Endodermal cell (in vitro differentiated cells): Measurements from ENCODE around the gene CDC6. TPM values are rescaled to one million over a fixed set of nuclear protein-coding genes. Genes with fewer than 3 reads are reported as not detected.

ENCODE experiments used
- DNase-seq: peaks from one replicate; pipeline ENCODE4 v3.0.0-alpha.2; 2017
- H3K27ac ChIP-seq: 2 replicates; pipeline ENCODE4 v1.5.1; 2013; ENCODE audit warnings: mild to moderate bottlenecking, low read depth, low read length, moderate library complexity
- H3K27me3 ChIP-seq: 2 replicates; pipeline ENCODE4 v1.6.1; 2013; ENCODE audit warnings: mild to moderate bottlenecking, low read length, moderate library complexity; ENCODE audit not compliant: insufficient read depth, control insufficient read depth, poor library complexity, severe bottlenecking
- H3K36me3 ChIP-seq: 2 replicates; pipeline ENCODE4 v1.7.0; 2013; ENCODE audit warnings: mild to moderate bottlenecking, low read length, moderate library complexity; ENCODE audit not compliant: control insufficient read depth, insufficient read depth
- H3K4me1 ChIP-seq: one replicate; pipeline ENCODE4 v1.7.0; 2013; ENCODE audit warnings: low read length; ENCODE audit not compliant: control insufficient read depth, insufficient read depth
- H3K4me3 ChIP-seq: 2 replicates; pipeline ENCODE4 v1.5.1; 2013; ENCODE audit warnings: mild to moderate bottlenecking, low read length, moderate library complexity
- H3K9ac ChIP-seq: 2 replicates; pipeline ENCODE4 v1.6.1; 2013; ENCODE audit warnings: mild to moderate bottlenecking, low read length, moderate library complexity; ENCODE audit not compliant: poor library complexity, severe bottlenecking; ENCODE audit errors: extremely low read depth
- H3K9me3 ChIP-seq: 2 replicates; pipeline ENCODE4 v1.6.1; 2013; ENCODE audit warnings: mild to moderate bottlenecking, low read length, moderate library complexity; ENCODE audit not compliant: control insufficient read depth
- H3K27ac Mint-ChIP-seq: 2 replicates; pipeline ENCODE4 v1.8.0; 2020; ENCODE audit warnings: mixed read lengths
- H3K27me3 Mint-ChIP-seq: 2 replicates; pipeline ENCODE4 v1.8.0; 2021; ENCODE audit warnings: mild to moderate bottlenecking, mixed read lengths; ENCODE audit not compliant: insufficient read depth
- H3K36me3 Mint-ChIP-seq: 2 replicates; pipeline ENCODE4 v1.8.0; 2020; ENCODE audit warnings: low read depth, mixed read lengths
- H3K4me1 Mint-ChIP-seq: 2 replicates; pipeline ENCODE4 v1.8.0; 2020; ENCODE audit warnings: mixed read lengths
- H3K4me3 Mint-ChIP-seq: 2 replicates; pipeline ENCODE4 v1.8.0; 2020; ENCODE audit warnings: mild to moderate bottlenecking, moderate library complexity, mixed read lengths
- H3K9me3 Mint-ChIP-seq: 2 replicates; pipeline ENCODE4 v1.8.0; 2020; ENCODE audit warnings: mild to moderate bottlenecking, mixed read lengths
- WGBS, 2 experiments: methylation state at CpG; one replicate each; pipeline versions ENCODE4 v1.1.5 to v1.1.7; 2013; ENCODE audit warnings: missing lambda C conversion rate in 2 of 2, mixed read lengths in 1 of 2; ENCODE audit not compliant: insufficient coverage in 1 of 2, insufficient read length in 1 of 2; 5-methylcytosine and 5-hydroxymethylcytosine counted together
- total RNA-seq, 2 donors: library from RNA; stranded (reverse); fragmentation: NEBNext Ultra II Directional in 1 of 2; extraction: Animal tissue kit (Norgen Biotek cat#: 25700) in 1 of 2; gene quantifications; 2 replicates in 1 of 2; 3 replicates in 1 of 2; pipeline ENCODE4 v1.2.1, GENCODE V29; 2021
- TF ChIP-seq, protein P1 (sequence below): fragments of 200-600 bp; sonication (generic); conservative IDR thresholded peaks from 2 replicates; pipeline ENCODE4 v1.5.0; 2021; ENCODE audit warnings: antibody characterized with exemption, mild to moderate bottlenecking

The CDC6 gene
- total RNA-seq, 2 donors from 2014 or later: 88.4 to 95.4 TPM

DNA sequence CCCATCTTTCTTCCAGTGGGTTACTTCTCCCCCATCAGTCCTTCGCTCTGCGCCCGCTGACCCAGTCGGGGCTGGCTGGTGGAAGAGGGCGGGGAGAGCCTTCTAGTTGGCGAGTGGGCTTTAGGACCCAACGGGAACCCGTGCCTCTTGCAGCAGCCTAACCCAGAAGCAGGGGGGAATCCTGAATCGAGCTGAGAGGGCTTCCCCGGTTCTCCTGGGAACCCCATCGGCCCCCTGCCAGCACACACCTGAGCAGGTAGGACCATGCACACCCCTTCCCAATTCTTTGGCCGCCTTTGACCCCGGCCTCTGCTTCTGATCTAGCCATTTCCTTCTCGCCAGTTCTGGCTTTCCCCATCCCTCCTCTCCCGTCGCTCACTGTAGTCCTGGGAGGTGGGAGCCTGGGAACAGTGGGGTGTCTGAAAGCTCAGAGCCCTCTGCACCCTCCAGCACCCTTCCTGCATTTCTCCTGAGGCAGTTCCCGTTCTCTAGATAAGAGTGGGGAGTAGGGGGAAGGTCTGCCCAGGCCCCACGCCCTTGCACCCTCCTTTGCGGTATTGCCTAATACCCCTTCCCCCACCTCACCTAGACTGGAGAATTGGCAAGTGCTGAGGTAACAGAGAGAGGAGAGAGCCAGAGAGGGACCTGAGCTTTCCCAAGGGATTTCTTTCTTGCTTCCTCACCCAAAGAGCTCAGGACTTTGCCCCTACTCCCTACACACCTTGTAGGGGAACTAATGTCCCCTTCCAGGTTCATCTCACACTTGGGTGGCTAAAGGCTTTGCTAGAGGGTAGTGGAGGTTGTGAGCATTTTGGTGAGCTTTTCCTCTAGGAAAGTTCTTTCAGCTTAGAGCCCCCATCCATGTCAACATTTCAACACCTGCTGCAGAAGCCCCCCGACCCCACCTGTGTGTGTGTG is 21.6 kb downstream of the CDC6 start, which contains the start of gene RARA:
RARA (plus strand) TSS at position 150 of the 918 bp plus-strand sequence. CDS start 22,039 bp downstream, outside the sequence.
- Histone ChIP-seq H3K9ac (no peak within 1 kb of the TSS), H3K27ac (no peak within 1 kb of the TSS), H3K36me3 (peaks cover 2% of the 10 kb centered on the region), H3K4me1 (peaks cover 31% of the 10 kb centered on the region), H3K9me3 (no peaks in the 10 kb centered on the region), H3K4me3 (peak within 1 kb of the TSS; percentile 96), H3K27me3 (no peaks in the 10 kb centered on the region)
- no peak within 1 kb of the TSS for H3K4me3 Mint-ChIP-seq
- DNase-seq: peak; percentile 96
- H3K9me3 Mint-ChIP-seq: no peaks in the 10 kb centered on the region
- H3K27me3 Mint-ChIP-seq: peaks cover 3% of the 10 kb centered on the region
- WGBS, 2 experiments: 0 to 7% methylated on average over 6 to 15 of the region's 20 CpGs
- TF ChIP-seq, protein P1, sequence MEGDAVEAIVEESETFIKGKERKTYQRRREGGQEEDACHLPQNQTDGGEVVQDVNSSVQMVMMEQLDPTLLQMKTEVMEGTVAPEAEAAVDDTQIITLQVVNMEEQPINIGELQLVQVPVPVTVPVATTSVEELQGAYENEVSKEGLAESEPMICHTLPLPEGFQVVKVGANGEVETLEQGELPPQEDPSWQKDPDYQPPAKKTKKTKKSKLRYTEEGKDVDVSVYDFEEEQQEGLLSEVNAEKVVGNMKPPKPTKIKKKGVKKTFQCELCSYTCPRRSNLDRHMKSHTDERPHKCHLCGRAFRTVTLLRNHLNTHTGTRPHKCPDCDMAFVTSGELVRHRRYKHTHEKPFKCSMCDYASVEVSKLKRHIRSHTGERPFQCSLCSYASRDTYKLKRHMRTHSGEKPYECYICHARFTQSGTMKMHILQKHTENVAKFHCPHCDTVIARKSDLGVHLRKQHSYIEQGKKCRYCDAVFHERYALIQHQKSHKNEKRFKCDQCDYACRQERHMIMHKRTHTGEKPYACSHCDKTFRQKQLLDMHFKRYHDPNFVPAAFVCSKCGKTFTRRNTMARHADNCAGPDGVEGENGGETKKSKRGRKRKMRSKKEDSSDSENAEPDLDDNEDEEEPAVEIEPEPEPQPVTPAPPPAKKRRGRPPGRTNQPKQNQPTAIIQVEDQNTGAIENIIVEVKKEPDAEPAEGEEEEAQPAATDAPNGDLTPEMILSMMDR: no peak
- H3K27ac Mint-ChIP-seq: peak within 1 kb of the TSS; percentile 52
- H3K36me3 Mint-ChIP-seq: no peaks in the 10 kb centered on the region
- H3K4me1 Mint-ChIP-seq: peaks cover 33% of the 10 kb centered on the region

DNA sequence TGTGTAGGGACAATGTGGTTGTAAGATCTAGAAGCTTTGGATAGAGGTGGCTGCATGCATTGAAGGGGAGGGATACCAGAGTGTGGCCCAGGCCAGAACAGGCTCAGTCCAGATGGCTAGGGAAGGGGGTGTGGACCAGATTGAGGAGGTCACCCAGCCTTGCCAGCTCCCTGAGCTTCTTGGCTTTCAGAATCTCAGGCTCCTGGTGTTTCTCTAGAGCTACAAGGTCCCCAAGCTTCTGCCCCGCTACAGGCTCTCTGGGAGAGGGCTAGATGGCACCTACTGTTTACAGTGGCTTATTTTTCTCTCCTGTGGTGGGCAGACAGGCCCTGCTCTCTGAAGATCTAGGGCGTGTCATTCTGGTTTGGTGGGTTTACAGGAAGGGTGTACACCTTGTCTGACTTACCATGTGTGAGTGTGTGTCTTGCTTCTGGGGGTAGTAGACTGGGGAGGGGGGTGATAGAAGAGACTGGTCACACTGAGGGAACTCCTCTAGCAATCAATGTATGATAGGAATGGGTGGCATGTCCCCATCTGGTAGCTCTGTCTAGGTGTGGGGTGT is 22.4 kb downstream of the CDC6 start:
- 91% methylated on average over 2 of the region's 2 CpGs; no CpG with 5 or more reads in 1 of the 2 experiments for WGBS, 2 experiments
- Histone ChIP-seq H3K36me3 (no peaks in the 10 kb centered on the region), H3K9ac (no peak overlapping the region), H3K4me3 (peak overlapping the region; percentile 96), H3K27me3 (no peaks in the 10 kb centered on the region), H3K4me1 (peaks cover 31% of the 10 kb centered on the region), H3K27ac (no peak overlapping the region), H3K9me3 (no peaks in the 10 kb centered on the region)
- TF ChIP-seq, protein P1: no peak
- Mint-ChIP-seq H3K4me3 (no peak overlapping the region), H3K27me3 (peaks cover 3% of the 10 kb centered on the region), H3K9me3 (no peaks in the 10 kb centered on the region), H3K27ac (peak overlapping the region; percentile 52), H3K36me3 (no peaks in the 10 kb centered on the region), H3K4me1 (peaks cover 30% of the 10 kb centered on the region)
- no peak for DNase-seq

DNA sequence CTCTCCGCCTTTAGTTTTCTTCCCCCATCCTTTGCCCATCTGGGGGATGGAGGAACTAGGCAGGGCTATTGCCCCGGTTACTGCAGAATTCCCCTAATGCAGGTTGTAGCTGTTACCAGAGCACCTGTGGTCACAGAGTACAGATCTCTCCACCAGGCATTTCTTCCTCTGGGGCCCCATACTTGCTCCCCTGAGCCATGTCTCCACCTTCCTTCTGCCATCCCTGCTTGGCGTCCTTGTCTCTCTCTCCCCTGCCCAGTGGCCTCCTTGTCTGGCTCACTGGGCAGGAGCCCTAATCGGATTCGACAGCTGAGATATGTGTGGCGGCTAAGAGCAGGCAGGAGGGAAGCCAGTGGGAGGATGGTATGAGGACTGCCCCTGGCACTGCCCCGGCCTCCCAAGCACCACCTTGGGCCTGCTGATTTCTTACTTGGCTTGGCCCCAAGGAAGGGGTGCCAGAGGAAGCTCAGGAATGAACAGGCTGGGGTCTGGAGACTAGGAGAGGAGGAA is 23.3 kb downstream of the CDC6 start:
- no peak for DNase-seq
- TF ChIP-seq, protein P1: no peak
- no peak overlapping the region for H3K27ac ChIP-seq
- H3K4me3 ChIP-seq: peak overlapping the region; percentile 96
- no peak overlapping the region for H3K9ac ChIP-seq
- H3K9me3 Mint-ChIP-seq: no peaks in the 10 kb centered on the region
- peaks cover 31% of the 10 kb centered on the region for H3K4me1 Mint-ChIP-seq
- H3K27me3 ChIP-seq: no peaks in the 10 kb centered on the region
- no peaks in the 10 kb centered on the region for H3K36me3 Mint-ChIP-seq
- no peaks in the 10 kb centered on the region for H3K9me3 ChIP-seq
- WGBS, 2 experiments: 87 to 90% methylated on average over 2 to 7 of the region's 7 CpGs
- H3K27ac Mint-ChIP-seq: no peak overlapping the region
- no peak overlapping the region for H3K4me3 Mint-ChIP-seq
- H3K4me1 ChIP-seq: peaks cover 31% of the 10 kb centered on the region
- no peaks in the 10 kb centered on the region for H3K36me3 ChIP-seq
- peaks cover 3% of the 10 kb centered on the region for H3K27me3 Mint-ChIP-seq
